Mucosa of rectum (tissue), 2 donors: ENCODE data around the gene SDK1.

ENCODE experiments used
- H3K27ac ChIP-seq, 2 donors: one replicate each; pipeline ENCODE4 v1.7.0; 2013; ENCODE audit warnings: inconsistent platforms in 2 of 2, low read depth in 2 of 2, low read length in 2 of 2
- H3K27me3 ChIP-seq, 2 donors: one replicate each; pipeline ENCODE4 v1.7.0; 2013; ENCODE audit warnings: low read length in 2 of 2; ENCODE audit not compliant: control insufficient read depth in 2 of 2, insufficient read depth in 2 of 2
- H3K36me3 ChIP-seq, 2 donors: one replicate each; pipeline ENCODE4 v1.7.0; 2013; ENCODE audit warnings: low read length in 2 of 2; ENCODE audit not compliant: control insufficient read depth in 2 of 2, insufficient read depth in 2 of 2
- H3K4me1 ChIP-seq, 2 donors: one replicate each; pipeline ENCODE4 v1.7.0; 2013; ENCODE audit warnings: low read length in 2 of 2, mild to moderate bottlenecking in 1 of 2; ENCODE audit not compliant: control insufficient read depth in 2 of 2, insufficient read depth in 2 of 2
- H3K4me3 ChIP-seq, 2 donors: one replicate each; pipeline ENCODE4 v1.7.0; 2013; ENCODE audit warnings: low read length in 2 of 2
- H3K9ac ChIP-seq, 2 donors: one replicate each; pipeline ENCODE4 v1.7.0; 2013; ENCODE audit warnings: low read length in 2 of 2, low read depth in 1 of 2, mild to moderate bottlenecking in 1 of 2
- H3K9me3 ChIP-seq, 2 donors: one replicate each; pipeline ENCODE4 v1.7.0; 2013; ENCODE audit warnings: low read length in 2 of 2; ENCODE audit not compliant: control insufficient read depth in 2 of 2
- donor health status: healthy.
- donor health status: Normal muscosa, but diverticular disease.

Gene SDK1

DNA sequence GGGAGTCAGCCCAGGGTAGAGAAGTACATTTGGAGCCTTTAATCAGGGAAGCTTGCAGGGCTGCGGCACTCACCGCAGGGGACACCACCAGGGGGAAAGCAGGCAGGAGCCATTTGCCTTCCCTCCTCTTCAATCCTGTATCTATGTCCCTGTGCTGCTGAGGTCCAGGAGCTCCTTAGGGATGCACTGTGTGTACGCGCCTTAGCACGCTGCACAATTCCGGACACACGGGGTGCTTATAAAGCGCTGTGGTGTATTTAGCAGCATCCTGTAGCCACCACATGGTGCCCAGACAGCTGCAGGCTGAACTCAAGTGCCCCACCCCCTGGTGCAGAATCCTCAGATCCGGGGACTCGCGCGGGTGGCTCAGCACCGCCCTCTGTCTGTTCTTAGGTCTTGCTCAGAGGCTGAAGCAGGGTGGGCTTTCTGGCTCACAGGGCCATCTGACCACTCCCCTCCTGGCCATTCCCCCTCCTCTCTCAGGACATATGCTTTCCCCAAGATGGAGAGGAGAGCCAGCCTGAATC lies 421.4 kb downstream of the SDK1 start:
- H3K27ac ChIP-seq, result no peak overlapping the region
- H3K9ac ChIP-seq, result no peak overlapping the region
- H3K36me3 ChIP-seq, result no peaks in the 10 kb centered on the region
- no peaks in the 10 kb centered on the region for H3K27me3 ChIP-seq
- no peak overlapping the region for H3K4me3 ChIP-seq
- no peaks in the 10 kb centered on the region for H3K9me3 ChIP-seq
- H3K4me1 ChIP-seq, result no peaks in the 10 kb centered on the region

DNA sequence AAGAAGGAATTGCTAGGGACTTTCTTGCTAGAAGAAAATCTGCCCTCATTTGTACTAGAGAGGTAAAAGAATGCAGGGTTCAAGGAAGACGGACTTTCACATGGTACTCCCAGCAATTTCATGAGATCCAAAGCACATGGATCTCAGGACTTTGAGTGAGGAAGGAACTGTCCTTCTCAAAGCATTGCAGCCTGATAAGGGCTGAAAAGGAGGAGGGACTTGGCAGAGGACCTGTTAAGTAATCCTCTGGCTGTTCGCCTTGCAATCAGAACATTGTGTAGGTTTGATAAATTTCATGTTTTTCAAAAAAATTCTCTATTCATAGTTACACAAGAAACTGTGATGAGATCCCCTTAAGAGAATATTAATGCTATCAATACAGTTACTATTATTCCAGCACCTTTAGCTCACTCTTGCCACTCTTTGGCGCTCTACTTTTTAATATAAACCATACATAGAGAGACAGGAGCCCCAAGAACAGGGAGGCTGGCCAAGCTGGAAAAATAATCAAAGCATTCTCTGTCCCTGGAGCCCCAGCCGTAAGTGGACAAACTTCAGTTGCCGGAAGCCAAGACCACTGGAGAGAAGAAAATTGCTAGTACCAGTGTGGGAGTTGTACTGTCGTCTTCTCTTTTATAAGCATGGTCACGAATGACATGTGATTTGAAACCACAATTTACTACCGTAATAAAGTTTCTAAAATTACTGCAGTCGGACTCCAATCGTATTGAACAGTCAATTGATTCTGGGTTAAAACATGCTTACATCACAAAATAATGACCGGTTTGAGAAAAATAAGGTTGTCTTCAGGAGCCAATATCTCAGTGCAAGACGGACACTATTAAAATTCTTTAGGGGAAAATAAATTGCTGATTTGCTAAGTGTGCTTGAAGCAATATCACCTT lies 424.4 kb downstream of the SDK1 start:
- H3K4me1 ChIP-seq, result no peaks in the 10 kb centered on the region
- no peaks in the 10 kb centered on the region for H3K36me3 ChIP-seq
- no peak overlapping the region for H3K4me3 ChIP-seq
- no peaks in the 10 kb centered on the region for H3K27me3 ChIP-seq
- no peak overlapping the region for H3K9ac ChIP-seq
- H3K9me3 ChIP-seq, result no peaks in the 10 kb centered on the region
- no peak overlapping the region for H3K27ac ChIP-seq

DNA sequence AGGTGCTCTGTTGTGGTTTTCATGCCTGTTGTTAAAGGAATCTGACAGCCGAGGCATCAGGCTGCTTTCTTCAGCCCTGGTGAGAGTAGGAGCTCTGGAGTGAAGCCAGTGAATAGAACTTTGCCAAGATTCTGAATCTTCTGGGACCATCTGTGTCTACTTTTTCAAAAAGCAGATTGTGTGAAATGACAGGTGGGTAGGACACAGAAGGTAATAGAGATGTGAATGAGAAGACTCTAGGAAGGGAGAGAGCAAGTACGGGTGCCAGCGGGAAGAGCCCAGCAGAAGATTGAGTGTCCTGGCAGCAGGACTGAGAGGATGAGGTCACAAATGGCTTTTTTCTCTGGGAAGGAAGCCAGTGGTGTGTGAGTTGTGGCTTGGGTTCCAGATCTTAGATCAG lies 429.2 kb downstream of the SDK1 start:
- Histone ChIP-seq H3K4me1 (no peaks in the 10 kb centered on the region), H3K9ac (no peak overlapping the region), H3K4me3 (no peak overlapping the region), H3K27me3 (no peaks in the 10 kb centered on the region), H3K9me3 (no peaks in the 10 kb centered on the region), H3K36me3 (no peaks in the 10 kb centered on the region), H3K27ac (no peak overlapping the region)

DNA sequence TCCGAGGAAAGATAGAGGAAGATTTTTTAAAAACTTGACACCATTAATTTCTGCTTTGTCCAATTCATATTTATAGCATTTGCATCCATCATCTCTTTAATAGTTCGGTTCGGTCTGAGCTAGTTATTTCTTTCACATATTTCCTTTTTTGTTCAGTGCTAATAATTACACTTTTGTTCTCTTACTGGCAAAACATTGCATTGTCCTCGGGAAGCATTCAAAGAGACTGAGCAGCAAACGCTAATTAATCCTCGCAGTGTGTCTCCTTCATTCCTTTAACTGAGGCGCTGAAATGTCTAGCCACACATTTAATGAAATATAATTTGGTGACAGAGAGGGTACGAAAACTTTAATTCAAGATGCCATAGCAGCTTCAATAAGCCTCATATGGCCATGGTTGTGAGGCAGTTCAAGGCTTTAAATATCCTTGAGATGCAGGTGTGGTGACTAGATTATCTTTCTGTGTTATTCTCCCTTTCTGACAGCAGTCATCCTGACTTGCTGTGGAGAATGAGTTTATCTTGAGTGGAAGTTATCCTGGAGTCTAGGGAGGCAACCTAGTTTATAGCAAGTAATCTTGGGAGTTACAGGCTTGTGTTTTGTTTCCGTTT lies 431.4 kb downstream of the SDK1 start:
- H3K9ac ChIP-seq, result no peak overlapping the region
- H3K27me3 ChIP-seq, result no peaks in the 10 kb centered on the region
- no peak overlapping the region for H3K4me3 ChIP-seq
- H3K9me3 ChIP-seq, result no peaks in the 10 kb centered on the region
- no peaks in the 10 kb centered on the region for H3K36me3 ChIP-seq
- H3K27ac ChIP-seq, result no peak overlapping the region
- H3K4me1 ChIP-seq, result no peaks in the 10 kb centered on the region

DNA sequence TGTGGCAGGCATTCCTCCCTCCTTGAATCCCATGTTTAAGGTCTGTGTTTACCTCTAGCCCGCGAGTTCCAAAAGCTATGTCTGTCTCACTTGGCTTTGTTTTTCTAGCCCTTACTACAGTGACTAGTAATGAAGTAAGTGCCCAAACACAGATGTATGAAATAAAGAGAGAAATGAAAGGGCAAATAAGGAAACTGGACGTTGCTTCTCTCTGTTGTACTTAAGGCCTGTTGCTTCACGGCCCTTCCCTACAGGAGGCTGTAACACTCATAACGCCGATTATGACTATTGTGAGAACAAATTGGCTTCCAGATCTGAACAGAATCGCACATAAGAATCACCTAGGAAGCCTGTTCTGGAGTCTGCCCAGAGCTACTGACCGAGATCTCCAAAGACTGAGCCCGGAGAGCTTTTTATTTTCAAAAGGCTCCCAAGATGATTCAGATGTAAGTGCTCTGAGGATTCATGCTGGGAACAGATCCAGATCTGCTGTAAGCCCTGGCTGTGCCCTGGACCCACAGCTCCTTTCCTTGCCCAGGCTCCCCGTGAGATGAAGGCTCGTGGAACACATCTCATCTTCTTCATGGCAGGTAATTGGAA lies 432.6 kb downstream of the SDK1 start:
- H3K4me3 ChIP-seq, result no peak overlapping the region
- H3K4me1 ChIP-seq, result no peaks in the 10 kb centered on the region
- H3K9ac ChIP-seq, result no peak overlapping the region
- no peak overlapping the region for H3K27ac ChIP-seq
- no peaks in the 10 kb centered on the region for H3K36me3 ChIP-seq
- H3K9me3 ChIP-seq, result no peaks in the 10 kb centered on the region
- H3K27me3 ChIP-seq, result no peaks in the 10 kb centered on the region

DNA sequence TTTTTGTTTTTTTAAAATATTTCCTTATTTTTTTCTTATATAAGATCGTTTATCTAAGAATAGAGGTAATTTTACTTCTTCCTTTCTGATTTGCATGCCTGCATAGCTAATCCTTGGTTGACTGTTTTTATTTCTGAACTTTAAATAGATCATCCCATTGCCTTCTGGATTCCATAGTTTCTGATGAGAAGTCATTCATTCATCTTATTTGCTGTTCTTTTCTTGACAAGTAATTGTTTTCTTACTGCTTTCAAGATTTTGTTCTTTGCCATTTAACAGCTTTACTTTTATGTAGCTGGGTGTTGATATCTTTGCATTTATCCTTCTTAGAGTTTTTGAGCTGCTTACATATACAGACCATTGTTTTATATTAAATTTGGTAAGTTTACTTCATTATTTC lies 437.9 kb downstream of the SDK1 start:
- H3K27ac ChIP-seq, result no peak overlapping the region
- no peaks in the 10 kb centered on the region for H3K4me1 ChIP-seq
- H3K9ac ChIP-seq, result no peak overlapping the region
- H3K9me3 ChIP-seq, result peaks cover 0 to 3% of the 10 kb centered on the region in 2 donors
- no peaks in the 10 kb centered on the region for H3K27me3 ChIP-seq
- H3K4me3 ChIP-seq, result no peak overlapping the region
- H3K36me3 ChIP-seq, result no peaks in the 10 kb centered on the region

DNA sequence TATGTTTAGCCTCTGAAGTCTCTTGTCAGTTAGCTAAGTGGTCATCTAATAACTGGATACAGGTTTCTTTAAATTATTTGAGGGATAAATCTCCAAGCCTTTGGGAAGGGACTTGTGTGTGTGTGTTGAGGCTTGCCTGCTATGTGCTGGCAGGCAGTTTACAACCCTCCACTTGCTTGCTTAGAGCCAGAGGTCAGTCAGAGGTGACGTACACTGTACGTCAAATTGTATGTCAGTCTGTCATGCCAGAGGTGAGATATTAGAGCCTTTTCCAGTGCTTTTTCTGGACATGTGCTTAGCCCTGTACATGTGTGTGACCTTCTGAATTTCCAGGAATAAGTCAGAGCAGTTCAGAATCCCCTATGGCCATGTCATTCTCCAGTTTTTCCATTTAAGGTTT lies 438.9 kb downstream of the SDK1 start:
- Histone ChIP-seq H3K4me3 (no peak overlapping the region), H3K36me3 (no peaks in the 10 kb centered on the region), H3K9me3 (peaks cover 0 to 3% of the 10 kb centered on the region in 2 donors), H3K27me3 (no peaks in the 10 kb centered on the region), H3K9ac (no peak overlapping the region), H3K4me1 (no peaks in the 10 kb centered on the region), H3K27ac (no peak overlapping the region)

DNA sequence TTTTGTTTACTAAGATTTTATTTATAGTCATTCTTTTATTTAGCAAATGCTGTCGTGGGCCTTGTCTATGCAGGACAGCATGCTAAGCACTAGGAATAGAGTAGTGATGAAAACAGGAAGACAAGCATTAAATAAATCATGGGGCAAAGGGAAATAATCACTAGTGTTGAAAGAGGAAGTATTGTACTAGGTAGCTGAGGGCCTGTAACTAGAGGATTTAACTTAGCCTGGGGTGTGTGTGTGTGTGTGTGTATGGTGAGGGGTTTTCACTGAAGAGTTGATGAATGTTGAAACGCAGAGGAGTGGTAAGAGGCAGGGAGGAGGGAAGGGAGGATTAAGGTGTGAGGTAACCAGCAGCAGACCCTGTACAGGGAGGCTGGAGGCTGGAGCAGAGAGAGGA lies 446.4 kb downstream of the SDK1 start:
- no peak overlapping the region for H3K4me3 ChIP-seq
- H3K27ac ChIP-seq, result no peak overlapping the region
- H3K9ac ChIP-seq, result no peak overlapping the region
- H3K4me1 ChIP-seq, result no peaks in the 10 kb centered on the region
- no peaks in the 10 kb centered on the region for H3K27me3 ChIP-seq
- no peaks in the 10 kb centered on the region for H3K9me3 ChIP-seq
- H3K36me3 ChIP-seq, result no peaks in the 10 kb centered on the region

DNA sequence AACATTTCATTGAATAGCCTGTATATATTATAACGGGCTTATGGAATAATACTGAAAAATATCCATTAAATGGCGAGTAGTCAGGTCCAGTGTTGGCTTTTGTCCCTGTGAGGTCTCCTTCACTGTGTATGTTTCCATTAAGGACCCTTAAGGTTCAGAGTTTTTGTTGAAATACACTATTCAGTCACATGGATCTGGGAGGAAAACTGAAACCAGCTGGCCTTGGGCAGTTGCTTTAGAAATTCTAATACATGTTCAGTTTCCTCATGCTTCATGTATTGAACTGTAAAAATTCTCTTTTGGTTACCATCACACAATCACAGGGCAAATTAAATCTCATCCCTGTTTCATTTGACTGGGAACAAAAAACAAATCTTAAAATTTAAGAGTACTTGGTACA lies 447.3 kb downstream of the SDK1 start:
- H3K9ac ChIP-seq, result no peak overlapping the region

DNA sequence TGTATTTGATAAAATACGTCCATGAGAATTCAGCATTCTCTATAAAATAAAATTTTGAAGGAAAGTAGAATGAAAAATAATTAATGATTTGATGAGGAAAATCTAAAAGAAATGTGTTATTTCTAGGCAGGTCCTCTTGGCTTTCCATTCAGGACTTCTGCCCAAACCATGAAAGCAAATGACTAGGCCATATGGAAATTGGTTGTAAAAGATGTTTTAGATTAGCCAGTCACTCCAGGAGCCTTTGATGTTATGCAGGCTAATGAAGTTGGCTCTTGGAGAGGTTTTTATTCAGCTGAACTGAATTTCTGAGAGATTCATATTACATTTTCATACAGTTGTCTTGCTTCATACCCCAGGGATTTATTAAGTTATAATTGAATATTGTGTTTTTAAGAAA lies 452.8 kb downstream of the SDK1 start:
- Histone ChIP-seq H3K27ac (no peak overlapping the region), H3K27me3 (no peaks in the 10 kb centered on the region), H3K36me3 (no peaks in the 10 kb centered on the region), H3K9me3 (no peaks in the 10 kb centered on the region), H3K4me3 (no peak overlapping the region), H3K9ac (no peak overlapping the region), H3K4me1 (no peaks in the 10 kb centered on the region)

More for the DNA sequence above, 447.3 kb downstream of the SDK1 start:
- Histone ChIP-seq H3K27ac (no peak overlapping the region), H3K9me3 (no peaks in the 10 kb centered on the region), H3K27me3 (no peaks in the 10 kb centered on the region), H3K4me3 (no peak overlapping the region), H3K36me3 (no peaks in the 10 kb centered on the region), H3K4me1 (no peaks in the 10 kb centered on the region)
